ENCODE data around the gene COQ5.

The COQ5 gene

DNA sequence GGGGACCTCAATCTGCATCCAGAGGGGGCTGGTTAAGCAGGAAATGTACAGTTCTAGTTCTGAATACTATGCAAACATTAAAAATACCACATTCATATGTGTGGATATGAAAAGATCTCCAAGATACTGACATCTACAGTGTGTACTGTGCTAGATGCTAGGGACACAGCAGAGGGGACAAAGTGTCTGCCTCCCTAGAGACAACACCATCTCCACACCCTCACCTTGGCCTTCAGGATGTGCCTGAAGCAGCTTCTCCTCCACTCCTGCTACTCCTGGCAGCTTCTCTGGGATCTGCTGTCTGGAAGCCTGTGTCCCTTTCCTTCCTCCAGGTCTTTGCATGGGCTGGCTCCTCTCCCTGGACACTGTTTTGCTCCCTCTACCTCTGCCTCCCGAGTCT, 48.7 kb downstream of the COQ5 start:
- DNase-seq = no peak

- no peak for DNase-seq
Observed at GRCh38 chr12:120479458-120479857, 49.5 kb downstream of the COQ5 start.

DNA sequence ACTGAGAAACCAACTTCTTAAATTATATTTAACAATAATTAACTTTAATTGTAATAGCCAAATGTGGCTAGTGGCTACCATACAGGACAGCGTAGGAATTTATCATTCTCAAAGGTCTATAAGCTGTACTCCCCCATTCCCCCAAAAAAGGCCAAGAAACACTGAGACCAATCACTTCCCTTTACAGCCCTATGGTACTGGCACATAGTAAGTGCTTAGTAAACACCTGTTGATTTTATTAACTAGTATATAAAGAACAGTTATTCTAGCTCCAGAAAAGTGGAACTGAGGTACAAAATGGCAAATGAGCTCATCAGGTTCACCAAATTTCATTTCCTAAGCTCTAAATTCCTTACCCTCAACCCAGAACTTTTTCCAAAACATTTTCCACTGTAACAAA, 53.3 kb downstream of the COQ5 start:
- DNase-seq = no peak

DNA sequence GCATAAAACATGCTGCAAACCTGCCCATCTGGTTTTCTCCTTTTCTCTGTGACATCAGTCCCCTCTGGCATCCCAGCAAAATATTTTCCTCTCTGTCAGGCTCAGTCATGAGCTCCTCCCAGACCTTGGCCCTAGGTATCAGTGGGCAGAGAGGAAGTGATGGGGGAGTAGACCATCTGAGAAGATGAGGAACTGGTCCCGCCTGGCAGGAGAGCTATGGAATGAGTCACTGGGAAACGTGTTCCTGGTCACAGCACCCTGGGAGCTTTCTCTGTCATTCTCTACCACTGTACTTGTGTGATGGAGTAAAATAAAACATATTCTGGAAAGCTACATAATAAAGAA, 54.4 kb downstream of the COQ5 start:
- DNase-seq = peak; percentile 41 to 89

DNA sequence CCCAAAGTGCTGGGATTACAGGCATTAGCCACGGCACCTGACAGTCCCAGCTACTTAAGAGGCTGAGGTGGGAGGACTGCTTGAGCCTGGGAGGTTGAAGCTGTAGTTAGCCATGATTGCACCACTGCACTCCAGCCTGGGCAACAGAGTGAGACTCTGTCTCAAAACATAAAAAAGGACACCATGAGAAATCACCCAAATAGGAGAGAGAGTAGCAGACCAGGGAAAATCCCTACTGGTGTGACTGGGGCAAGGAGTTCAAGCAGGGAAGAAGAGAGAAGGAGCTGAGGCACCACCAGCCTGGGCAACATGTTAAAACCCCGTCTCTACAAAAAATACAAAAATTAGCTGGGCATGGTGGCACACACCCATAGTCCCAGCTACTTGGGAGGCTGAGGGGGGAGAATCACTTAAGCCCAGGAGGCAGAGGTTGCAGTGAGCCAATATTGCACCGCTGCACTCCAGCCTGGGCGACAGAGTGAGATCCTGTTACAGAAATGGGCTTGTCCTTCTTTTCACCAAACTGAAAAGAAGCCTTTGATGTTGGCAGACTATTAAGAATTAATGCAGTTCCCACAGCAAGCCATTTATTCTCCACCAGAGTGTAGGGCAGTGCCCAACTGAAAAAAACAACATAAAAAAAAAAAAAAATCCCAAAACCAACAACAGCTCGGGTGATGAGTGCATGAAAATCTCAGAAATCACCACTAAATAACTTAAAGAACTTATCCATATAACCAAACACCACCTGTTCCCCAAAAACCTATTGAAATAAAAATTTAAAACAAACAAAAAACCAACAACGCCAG, 54.9 kb downstream of the COQ5 start:
- no peak for DNase-seq

- DNase-seq = no peak
Observed at GRCh38 chr12:120472521-120472920, 56.4 kb downstream of the COQ5 start.

DNA sequence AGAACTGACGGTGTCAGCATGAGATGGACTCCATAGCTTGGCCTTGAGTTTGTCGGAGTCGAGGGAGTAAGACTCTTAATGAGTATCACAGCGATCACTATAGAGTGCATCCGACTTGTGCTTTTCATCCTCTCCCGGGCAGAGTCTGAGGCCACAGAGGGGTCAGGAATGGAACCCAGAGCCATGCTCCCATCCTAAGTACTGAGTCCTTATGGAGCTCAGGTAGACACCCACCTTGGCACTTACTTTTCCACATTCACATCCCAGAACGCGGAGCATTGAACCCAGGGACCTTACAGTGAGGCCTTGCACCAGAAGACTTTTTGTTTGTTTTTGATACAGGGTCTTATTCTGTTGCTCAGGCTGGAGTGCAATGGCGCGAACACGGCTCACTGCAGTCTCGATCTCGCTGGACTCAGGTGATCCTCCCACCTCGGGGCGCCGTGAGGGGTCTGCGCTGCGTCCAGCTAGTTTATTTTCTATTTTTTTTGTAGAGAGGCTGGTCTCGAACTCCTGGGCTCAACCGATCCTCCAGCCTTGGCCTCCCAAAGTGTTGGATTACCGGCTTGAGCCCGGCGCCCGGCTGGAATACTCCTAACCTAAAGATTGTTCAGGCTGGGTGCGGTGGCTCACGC, 58.7 kb downstream of the COQ5 start:
- peak in 1 of 2 experiments; percentile 55 for DNase-seq

- DNase-seq = peak; percentile 89 to 93
Observed at GRCh38 chr12:120469450-120470149, 59.4 kb downstream of the COQ5 start, which contains the start of gene SRSF9. Gene SRSF9 (minus strand): TSS chr12:120469748. CDS start chr12:120469609, 139 bp downstream.

DNA sequence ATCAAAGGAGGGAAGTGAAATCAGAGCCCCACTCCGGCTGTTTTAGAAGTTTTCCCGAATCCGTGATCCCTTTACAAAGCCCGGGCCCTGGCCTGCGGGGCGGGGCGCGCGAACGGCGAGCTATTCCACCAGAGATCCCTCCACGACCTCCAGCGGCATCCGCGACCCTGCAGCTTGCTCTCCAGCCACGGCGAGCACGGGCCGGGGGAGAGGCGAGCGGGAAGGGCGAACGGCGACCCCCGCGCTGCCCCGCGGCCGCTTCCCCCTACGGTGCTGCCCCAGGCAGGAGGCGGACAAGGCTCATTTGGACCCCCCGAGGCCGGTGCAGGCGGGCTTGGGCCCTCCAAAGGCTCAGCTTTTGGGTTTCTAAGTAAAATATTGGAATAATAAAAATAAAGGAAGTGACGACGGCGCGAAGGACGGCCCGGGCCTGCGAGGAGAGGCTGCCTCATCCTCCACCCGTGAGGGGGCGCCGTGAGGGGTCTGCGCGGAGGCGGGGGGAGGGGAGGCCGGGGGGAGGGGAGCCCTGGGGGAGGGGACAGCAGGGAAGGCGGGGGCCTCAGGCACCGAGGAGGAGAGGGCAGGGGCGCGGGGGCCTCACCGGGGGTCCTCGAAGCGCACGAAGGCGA, 60.0 kb downstream of the COQ5 start:
- no peak for DNase-seq

DNA sequence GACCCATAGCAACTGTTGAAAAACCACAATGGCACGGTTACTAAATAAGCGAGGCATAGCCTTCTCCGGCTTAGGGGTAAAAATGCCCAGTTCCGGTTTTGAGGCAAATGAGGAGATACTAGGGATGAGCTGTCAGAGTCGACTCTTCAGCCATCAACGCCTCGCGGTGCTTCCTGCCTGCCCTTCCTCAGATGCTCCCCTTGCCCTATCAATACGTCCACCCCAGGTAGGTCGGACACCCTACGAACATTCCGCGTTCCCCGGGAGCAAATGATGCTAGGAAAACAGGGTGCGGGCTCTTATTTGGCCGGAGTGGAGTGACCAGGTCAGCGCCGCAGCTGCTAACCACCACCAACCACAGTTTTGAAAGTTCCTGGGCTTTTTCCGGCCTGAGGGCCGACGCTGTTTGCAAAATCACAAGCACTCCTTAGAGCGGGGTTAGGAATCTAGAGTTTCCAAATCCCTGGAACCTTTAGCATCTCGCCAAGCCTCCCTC, 60.6 kb downstream of the COQ5 start:
- DNase-seq = peak in 1 of 2 experiments; percentile 40

DNA sequence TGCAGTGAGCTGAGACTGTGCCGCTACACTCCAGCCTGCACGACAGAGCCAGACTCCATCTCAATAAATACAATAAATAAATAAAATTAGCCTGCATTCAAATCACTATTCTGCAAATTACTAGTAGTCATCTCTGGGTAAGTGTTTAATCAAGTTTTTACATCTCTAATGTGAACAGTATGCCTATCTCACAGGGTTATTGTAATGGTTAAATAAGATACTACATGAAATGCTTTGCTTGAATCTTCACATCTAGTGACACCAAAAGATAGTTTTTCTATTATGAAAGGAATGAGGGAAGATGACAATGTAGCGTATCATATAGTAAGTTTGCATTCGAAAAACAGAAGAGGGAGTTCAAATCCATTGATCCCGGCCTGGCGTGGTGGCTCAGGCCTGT, 61.5 kb downstream of the COQ5 start:
- DNase-seq = no peak

- peak in 1 of 2 experiments; percentile 48 for DNase-seq
Observed at GRCh38 chr12:120466560-120467315, 62.2 kb downstream of the COQ5 start.

GRCh38 chr12:120465756-120466155, 63.2 kb downstream of the COQ5 start:
- DNase-seq = no peak

DNA sequence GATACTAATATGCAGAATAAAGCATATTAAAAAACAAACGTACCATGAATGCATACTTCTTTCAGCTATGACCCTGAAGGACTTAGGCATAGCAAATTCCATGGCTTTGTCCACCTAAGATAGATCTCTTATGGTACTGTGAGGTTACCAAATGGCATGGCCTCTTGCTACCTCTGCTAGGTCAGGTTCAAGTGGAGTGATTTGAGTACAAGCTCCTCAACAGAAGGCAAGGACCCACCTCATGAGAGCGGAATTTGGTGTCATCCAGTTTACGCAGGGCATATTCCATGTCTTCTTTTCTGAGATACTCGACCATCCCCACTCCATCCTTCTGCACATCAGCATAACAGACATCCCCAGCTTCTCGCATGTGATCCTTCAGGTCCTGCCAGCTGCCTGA, 65.2 kb downstream of the COQ5 start:
- DNase-seq = no peak

- no peak for DNase-seq
Observed at GRCh38 chr12:120462099-120462640, 66.8 kb downstream of the COQ5 start.

GRCh38 chr12:120460157-120460556, 68.8 kb downstream of the COQ5 start:
- no peak for DNase-seq

GRCh38 chr12:120457133-120457532, 71.8 kb downstream of the COQ5 start:
- DNase-seq = peak in 1 of 2 experiments; percentile 43

DNA sequence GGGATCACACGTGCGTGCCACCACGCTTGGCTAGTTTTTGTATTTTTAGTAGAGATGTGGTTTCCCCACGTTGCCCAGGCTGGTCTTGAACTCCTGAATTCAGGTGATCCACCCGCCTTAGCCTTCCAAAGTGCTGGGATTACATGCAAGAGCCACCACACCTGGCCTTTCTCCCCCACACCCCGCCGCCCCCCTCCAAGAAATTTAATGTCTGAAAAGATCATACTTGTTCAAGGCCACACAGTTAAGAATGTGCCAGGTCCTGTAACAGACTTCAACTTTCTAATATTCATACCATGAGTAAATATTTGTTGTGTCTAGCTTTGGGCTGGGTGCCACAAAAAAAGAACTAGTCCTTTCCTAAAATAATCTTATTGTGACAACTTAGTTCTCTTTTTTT, 73.7 kb downstream of the COQ5 start:
- no peak for DNase-seq

DNA sequence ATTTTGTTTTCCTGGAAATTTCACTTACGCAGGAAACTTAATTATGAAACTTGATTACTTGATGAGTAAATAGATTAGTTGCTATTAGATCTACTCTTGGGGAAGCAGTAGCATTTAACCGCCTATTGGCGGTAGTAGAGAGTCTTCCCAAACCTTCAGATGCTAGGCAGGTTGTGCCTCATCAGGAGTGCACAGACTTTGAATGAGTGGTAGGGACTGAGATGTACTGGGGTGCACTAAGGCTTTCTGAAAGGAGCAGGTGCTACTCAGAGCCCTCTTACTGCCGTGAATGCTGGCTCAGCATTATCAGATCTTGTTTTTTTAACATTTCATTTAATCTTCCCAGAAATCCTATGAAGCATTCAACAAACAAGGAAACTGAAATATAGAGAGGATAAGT, 75.0 kb downstream of the COQ5 start:
- peak in 1 of 2 experiments; percentile 48 for DNase-seq

Data from SW 1271 (cell line).